OCI-LY3 (cell line): Measurements from ENCODE around the gene SV2B.

ENCODE experiments used
- CTCF ChIP-seq: fragments of 200-600, 300-600 bp; sonication (generic); IDR thresholded peaks from 2 replicates; pipeline ENCODE4 v1.5.1; 2014; ENCODE audit warnings: antibody characterized with exemption, low read length, low read depth
- EZH2phosphoT487 ChIP-seq: fragments of 200-600 bp; shearing (Covaris generic); IDR thresholded peaks from 2 replicates; pipeline ENCODE4 v1.6.1; 2018; ENCODE audit warnings: antibody characterized with exemption, mixed run types, low read depth

GRCh38 chr15:91227766-91228165 lies 127.7 kb downstream of the SV2B start:
- TF ChIP-seq CTCF = no peak
- no peak for TF ChIP-seq EZH2phosphoT487
